ENCODE data around the gene SLC29A3. TPM values are rescaled to one million over a fixed set of nuclear protein-coding genes. Genes with fewer than 3 reads are reported as not detected.

Gene SLC29A3
- total RNA-seq, 1 experiment from 2014 or later, result 3.4 TPM

DNA sequence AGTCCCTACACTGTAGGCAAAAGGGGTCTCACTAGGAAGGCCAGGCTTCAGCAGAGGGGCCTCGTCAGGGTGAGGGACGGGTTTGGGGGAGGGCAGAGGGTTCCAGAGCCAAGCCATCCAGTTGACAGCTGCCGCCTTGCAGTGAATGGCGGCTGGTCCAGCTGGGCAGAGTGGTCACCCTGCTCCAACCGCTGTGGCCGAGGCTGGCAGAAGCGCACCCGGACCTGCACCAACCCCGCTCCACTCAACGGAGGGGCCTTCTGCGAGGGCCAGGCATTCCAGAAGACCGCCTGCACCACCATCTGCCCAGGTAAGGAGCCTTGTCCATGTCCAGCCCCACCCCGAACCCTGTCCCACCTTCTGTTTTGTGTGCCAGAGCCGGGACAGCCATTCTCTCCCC lies 31.6 kb upstream of the SLC29A3 start:
- Histone ChIP-seq H2AFZ (ENCODE audit: low read length) (no peak overlapping the region), H4K20me1 (ENCODE audit: insufficient read depth, low read depth, low read length) (no peaks in the 10 kb centered on the region), H3K4me3 (ENCODE audit: low read length) (no peak overlapping the region), H3K27ac (ENCODE audit: low read length) (no peak overlapping the region), H3K4me2 (ENCODE audit: low read depth, low read length, poor library complexity, severe bottlenecking) (no peak overlapping the region), H3K9me2 (replicated peaks; ENCODE audit: insufficient read depth, low read length) (no peaks in the 10 kb centered on the region), H3K36me3 (ENCODE audit: insufficient read depth, low read length) (no peaks in the 10 kb centered on the region), H3K27me3 (ENCODE audit: low read length) (no peaks in the 10 kb centered on the region), H3K9me3 (ENCODE audit: low read length) (no peaks in the 10 kb centered on the region), H3K4me1 (ENCODE audit: low read length) (peaks cover 3% of the 10 kb centered on the region; the same call in 1 of the 2 replicates), H3K9ac (ENCODE audit: low read length) (no peak overlapping the region), H3K79me2 (ENCODE audit: low read length) (no peaks in the 10 kb centered on the region)
- DNase-seq, result no peak

DNA sequence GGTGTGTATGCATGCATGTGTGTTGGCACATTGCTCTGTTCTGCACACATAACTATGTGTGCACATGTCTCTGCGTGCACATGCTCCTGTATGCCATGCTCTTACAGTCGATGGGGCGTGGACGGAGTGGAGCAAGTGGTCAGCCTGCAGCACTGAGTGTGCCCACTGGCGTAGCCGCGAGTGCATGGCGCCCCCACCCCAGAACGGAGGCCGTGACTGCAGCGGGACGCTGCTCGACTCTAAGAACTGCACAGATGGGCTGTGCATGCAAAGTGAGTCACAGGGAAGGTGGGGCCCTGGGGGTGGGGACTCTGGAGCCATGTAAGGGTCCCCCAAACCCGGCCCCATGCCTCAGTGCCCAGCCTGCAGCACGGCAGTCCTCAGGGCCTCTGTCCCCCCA lies 30.6 kb upstream of the SLC29A3 start:
- H3K36me3 ChIP-seq (ENCODE audit: insufficient read depth, low read length), result no peaks in the 10 kb centered on the region
- H3K4me1 ChIP-seq (ENCODE audit: low read length), result peaks cover 3% of the 10 kb centered on the region; the same call in 1 of the 2 replicates
- H3K9me3 ChIP-seq (ENCODE audit: low read length), result no peaks in the 10 kb centered on the region
- no peak overlapping the region for H3K4me3 ChIP-seq (ENCODE audit: low read length)
- no peak overlapping the region for H3K27ac ChIP-seq (ENCODE audit: low read length)
- no peaks in the 10 kb centered on the region for H3K9me2 ChIP-seq (replicated peaks; ENCODE audit: insufficient read depth, low read length)
- no peak overlapping the region for H3K9ac ChIP-seq (ENCODE audit: low read length)
- no peak for DNase-seq
- no peak overlapping the region for H3K4me2 ChIP-seq (ENCODE audit: low read depth, low read length, poor library complexity, severe bottlenecking)
- no peaks in the 10 kb centered on the region for H3K27me3 ChIP-seq (ENCODE audit: low read length)
- no peaks in the 10 kb centered on the region for H3K79me2 ChIP-seq (ENCODE audit: low read length)
- H2AFZ ChIP-seq (ENCODE audit: low read length), result no peak overlapping the region
- H4K20me1 ChIP-seq (ENCODE audit: insufficient read depth, low read depth, low read length), result no peaks in the 10 kb centered on the region

DNA sequence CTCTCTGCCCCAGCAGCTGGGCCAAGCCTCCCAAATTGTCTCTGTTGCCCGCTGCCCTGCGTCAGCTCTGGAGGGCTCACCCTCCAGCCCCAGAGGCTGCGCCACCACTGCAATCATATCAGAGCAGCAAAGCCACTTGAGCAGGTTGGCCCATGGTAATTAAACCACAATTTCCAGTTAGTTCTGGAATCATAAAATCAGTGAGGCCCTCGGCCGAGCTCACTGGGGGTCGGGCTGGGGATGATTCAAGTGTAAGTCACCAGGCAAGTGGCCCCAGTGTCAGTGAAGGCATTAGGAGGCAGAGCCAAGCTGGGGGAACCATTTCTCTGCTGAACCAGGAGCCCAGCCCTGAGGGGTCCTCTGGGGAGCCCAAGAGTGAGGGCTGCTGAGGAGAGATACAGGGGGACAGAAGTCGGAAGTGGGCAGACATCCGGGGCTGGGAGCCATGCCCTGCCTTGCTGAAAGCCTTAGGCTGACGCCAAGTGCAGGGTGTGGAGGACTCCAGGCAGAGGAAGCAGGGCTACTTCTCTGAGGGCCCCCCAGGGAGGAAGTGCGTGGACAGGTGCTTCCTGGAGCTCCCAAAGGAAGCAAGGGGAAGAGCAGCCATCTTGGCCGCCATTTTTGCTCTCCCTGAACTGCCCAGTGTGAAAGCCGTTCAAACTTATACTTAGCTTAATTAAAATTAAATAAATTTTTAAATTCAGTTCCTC lies 29.5 kb upstream of the SLC29A3 start:
- no peaks in the 10 kb centered on the region for H3K9me3 ChIP-seq (ENCODE audit: low read length)
- no peaks in the 10 kb centered on the region; the same call in 1 of the 2 replicates for H4K20me1 ChIP-seq (ENCODE audit: insufficient read depth, low read depth, low read length)
- no peak for DNase-seq
- H3K9me2 ChIP-seq (replicated peaks; ENCODE audit: insufficient read depth, low read length), result no peaks in the 10 kb centered on the region
- no peak overlapping the region for H3K27ac ChIP-seq (ENCODE audit: low read length)
- no peaks in the 10 kb centered on the region for H3K27me3 ChIP-seq (ENCODE audit: low read length)
- no peak overlapping the region for H3K4me2 ChIP-seq (ENCODE audit: low read depth, low read length, poor library complexity, severe bottlenecking)
- H3K4me1 ChIP-seq (ENCODE audit: low read length), result peaks cover 3% of the 10 kb centered on the region; the same call in 1 of the 2 replicates
- no peak overlapping the region for H3K4me3 ChIP-seq (ENCODE audit: low read length)
- no peak overlapping the region for H2AFZ ChIP-seq (ENCODE audit: low read length)
- no peaks in the 10 kb centered on the region for H3K79me2 ChIP-seq (ENCODE audit: low read length)
- H3K36me3 ChIP-seq (ENCODE audit: insufficient read depth, low read length), result no peaks in the 10 kb centered on the region
- no peak overlapping the region for H3K9ac ChIP-seq (ENCODE audit: low read length)

DNA sequence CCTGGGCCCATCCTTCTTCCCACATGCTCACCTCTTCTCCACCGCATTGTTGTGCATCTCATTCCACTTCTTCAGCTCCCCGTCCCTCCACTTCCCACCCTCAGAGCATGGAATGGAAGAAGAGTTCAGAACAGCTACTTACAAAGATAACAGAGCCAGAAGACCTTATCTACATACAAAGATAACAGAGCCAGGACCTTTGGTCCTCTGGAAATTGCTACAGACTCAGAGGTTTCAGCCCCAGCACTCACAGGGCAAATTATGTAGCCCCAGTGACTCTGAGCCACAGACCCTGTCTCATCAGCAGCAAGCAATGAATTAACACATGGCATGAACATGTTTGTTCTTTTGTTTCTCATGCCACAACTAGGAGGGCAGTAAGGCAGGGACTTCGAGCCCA lies 28.7 kb upstream of the SLC29A3 start:
- Histone ChIP-seq H3K4me3 (ENCODE audit: low read length) (no peak overlapping the region), H3K4me2 (ENCODE audit: low read depth, low read length, poor library complexity, severe bottlenecking) (no peak overlapping the region), H3K9ac (ENCODE audit: low read length) (no peak overlapping the region), H4K20me1 (ENCODE audit: insufficient read depth, low read depth, low read length) (no peaks in the 10 kb centered on the region; the same call in 1 of the 2 replicates), H3K27me3 (ENCODE audit: low read length) (no peaks in the 10 kb centered on the region), H3K36me3 (ENCODE audit: insufficient read depth, low read length) (no peaks in the 10 kb centered on the region), H3K27ac (ENCODE audit: low read length) (no peak overlapping the region), H3K9me2 (replicated peaks; ENCODE audit: insufficient read depth, low read length) (no peaks in the 10 kb centered on the region), H3K4me1 (ENCODE audit: low read length) (peaks cover 3% of the 10 kb centered on the region; the same call in 1 of the 2 replicates), H3K9me3 (ENCODE audit: low read length) (no peaks in the 10 kb centered on the region), H3K79me2 (ENCODE audit: low read length) (no peaks in the 10 kb centered on the region), H2AFZ (ENCODE audit: low read length) (no peak overlapping the region)
- no peak for DNase-seq

DNA sequence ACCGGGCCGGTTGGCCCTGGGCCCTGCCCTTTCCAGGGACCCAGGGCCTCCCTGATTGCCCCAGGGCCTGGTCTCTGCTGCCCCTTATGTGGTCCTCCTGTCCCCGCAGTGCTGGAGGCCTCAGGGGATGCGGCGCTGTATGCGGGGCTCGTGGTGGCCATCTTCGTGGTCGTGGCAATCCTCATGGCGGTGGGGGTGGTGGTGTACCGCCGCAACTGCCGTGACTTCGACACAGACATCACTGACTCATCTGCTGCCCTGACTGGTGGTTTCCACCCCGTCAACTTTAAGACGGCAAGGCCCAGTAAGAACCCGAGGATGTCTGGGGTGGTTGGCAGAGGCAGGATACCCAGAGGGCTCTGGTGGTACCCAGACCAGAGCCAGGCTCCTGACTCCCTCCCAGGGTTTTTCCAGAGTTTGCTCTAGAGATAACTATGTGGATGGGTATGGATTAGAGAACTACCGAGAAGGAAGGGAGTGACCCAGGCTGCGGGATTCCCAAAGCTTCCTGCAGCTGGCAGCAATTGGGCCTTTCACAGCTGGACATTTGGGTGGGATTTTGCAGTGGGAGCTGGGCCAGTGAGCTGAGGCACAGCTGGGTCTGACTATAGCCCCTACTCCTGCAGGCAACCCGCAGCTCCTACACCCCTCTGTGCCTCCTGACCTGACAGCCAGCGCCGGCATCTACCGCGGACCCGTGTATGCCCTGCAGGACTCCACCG lies 28.1 kb upstream of the SLC29A3 start:
- no peak overlapping the region for H3K9ac ChIP-seq (ENCODE audit: low read length)

DNA sequence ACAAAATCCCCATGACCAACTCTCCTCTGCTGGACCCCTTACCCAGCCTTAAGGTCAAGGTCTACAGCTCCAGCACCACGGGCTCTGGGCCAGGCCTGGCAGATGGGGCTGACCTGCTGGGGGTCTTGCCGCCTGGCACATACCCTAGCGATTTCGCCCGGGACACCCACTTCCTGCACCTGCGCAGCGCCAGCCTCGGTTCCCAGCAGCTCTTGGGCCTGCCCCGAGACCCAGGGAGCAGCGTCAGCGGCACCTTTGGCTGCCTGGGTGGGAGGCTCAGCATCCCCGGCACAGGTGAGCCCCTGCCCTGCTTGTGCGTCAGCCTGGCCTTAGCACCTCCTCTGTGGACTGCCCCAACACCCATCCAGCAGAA lies 27.5 kb upstream of the SLC29A3 start:
- H3K9me2 ChIP-seq (replicated peaks; ENCODE audit: insufficient read depth, low read length), result no peaks in the 10 kb centered on the region

More for the DNA sequence above, 28.1 kb upstream of the SLC29A3 start:
- peaks cover 3% of the 10 kb centered on the region; the same call in 1 of the 2 replicates for H3K4me1 ChIP-seq (ENCODE audit: low read length)
- no peak overlapping the region for H3K4me2 ChIP-seq (ENCODE audit: low read depth, low read length, poor library complexity, severe bottlenecking)
- H2AFZ ChIP-seq (ENCODE audit: low read length), result no peak overlapping the region
- no peaks in the 10 kb centered on the region for H3K9me3 ChIP-seq (ENCODE audit: low read length)
- H3K79me2 ChIP-seq (ENCODE audit: low read length), result no peaks in the 10 kb centered on the region
- no peak overlapping the region for H3K27ac ChIP-seq (ENCODE audit: low read length)
- no peaks in the 10 kb centered on the region for H3K36me3 ChIP-seq (ENCODE audit: insufficient read depth, low read length)
- H3K27me3 ChIP-seq (ENCODE audit: low read length), result no peaks in the 10 kb centered on the region
- no peak overlapping the region for H3K4me3 ChIP-seq (ENCODE audit: low read length)
- no peaks in the 10 kb centered on the region; the same call in 1 of the 2 replicates for H4K20me1 ChIP-seq (ENCODE audit: insufficient read depth, low read depth, low read length)
- H3K9me2 ChIP-seq (replicated peaks; ENCODE audit: insufficient read depth, low read length), result no peaks in the 10 kb centered on the region
- DNase-seq, result no peak

DNA sequence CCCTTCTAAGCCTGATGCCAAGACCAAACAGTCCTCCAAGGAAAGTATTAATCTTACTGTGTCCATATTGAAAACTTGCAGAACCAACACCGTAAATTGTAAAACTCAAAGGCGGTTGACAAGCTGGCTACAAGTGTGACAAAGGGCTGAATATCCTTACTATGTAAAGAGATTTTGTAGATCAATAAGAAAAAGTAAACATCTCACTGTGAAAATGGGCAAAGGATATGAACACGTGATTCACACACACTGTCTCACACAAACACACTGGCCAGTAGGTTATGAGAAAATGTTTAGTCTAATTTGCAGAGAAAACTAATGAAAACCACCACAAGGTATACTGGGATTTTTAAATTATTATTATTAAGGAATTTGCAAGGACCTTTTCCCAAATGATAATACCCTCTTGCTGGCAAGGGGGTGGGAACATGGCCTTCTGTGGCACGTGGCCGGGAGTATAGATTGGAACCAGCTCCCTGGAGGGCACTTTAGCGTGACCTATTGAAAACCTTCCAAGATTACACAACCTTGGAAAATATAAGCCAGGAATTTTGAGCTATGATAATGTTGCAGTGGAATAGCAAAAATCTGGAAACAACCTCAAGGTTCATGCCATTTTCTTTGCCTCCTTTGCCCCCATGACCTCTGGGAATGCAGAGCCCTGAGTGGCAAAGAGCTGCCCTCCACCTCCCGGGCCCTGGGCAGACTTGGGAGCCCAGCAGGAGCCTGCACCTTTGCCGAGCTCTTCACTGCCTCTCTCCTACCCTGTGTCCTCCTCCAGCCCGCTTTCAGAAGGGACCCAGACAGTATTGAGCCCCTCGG lies 26.2 kb upstream of the SLC29A3 start:
- Histone ChIP-seq H4K20me1 (ENCODE audit: insufficient read depth, low read depth, low read length) (no peaks in the 10 kb centered on the region; the same call in 1 of the 2 replicates), H3K36me3 (ENCODE audit: insufficient read depth, low read length) (no peaks in the 10 kb centered on the region), H3K27me3 (ENCODE audit: low read length) (no peaks in the 10 kb centered on the region), H3K9ac (ENCODE audit: low read length) (no peak overlapping the region), H3K9me2 (replicated peaks; ENCODE audit: insufficient read depth, low read length) (no peaks in the 10 kb centered on the region), H3K4me2 (ENCODE audit: low read depth, low read length, poor library complexity, severe bottlenecking) (no peak overlapping the region), H3K4me3 (ENCODE audit: low read length) (no peak overlapping the region), H2AFZ (ENCODE audit: low read length) (no peak overlapping the region), H3K9me3 (ENCODE audit: low read length) (no peaks in the 10 kb centered on the region), H3K4me1 (ENCODE audit: low read length) (peaks cover 3% of the 10 kb centered on the region; the same call in 1 of the 2 replicates), H3K79me2 (ENCODE audit: low read length) (no peaks in the 10 kb centered on the region), H3K27ac (ENCODE audit: low read length) (no peak overlapping the region)
- DNase-seq, result no peak

More for the DNA sequence above, 27.5 kb upstream of the SLC29A3 start:
- H3K4me2 ChIP-seq (ENCODE audit: low read depth, low read length, poor library complexity, severe bottlenecking), result no peak overlapping the region
- no peak for DNase-seq
- H2AFZ ChIP-seq (ENCODE audit: low read length), result no peak overlapping the region
- H3K79me2 ChIP-seq (ENCODE audit: low read length), result no peaks in the 10 kb centered on the region
- peaks cover 3% of the 10 kb centered on the region; the same call in 1 of the 2 replicates for H3K4me1 ChIP-seq (ENCODE audit: low read length)
- no peak overlapping the region for H3K4me3 ChIP-seq (ENCODE audit: low read length)
- no peaks in the 10 kb centered on the region for H3K27me3 ChIP-seq (ENCODE audit: low read length)
- H3K27ac ChIP-seq (ENCODE audit: low read length), result no peak overlapping the region
- no peaks in the 10 kb centered on the region for H3K36me3 ChIP-seq (ENCODE audit: insufficient read depth, low read length)
- no peaks in the 10 kb centered on the region for H3K9me3 ChIP-seq (ENCODE audit: low read length)
- no peak overlapping the region for H3K9ac ChIP-seq (ENCODE audit: low read length)
- H4K20me1 ChIP-seq (ENCODE audit: insufficient read depth, low read depth, low read length), result no peaks in the 10 kb centered on the region; the same call in 1 of the 2 replicates
